Prostate gland (tissue), 2 donors: Measurements from ENCODE around the gene CTNND2.

Experiments
- POLR2A ChIP-seq: fragments of 450-650 bp; IDR thresholded peaks from one replicate; pipeline ENCODE4 v1.6.1; 2016; ENCODE audit warnings: antibody characterized with exemption, mild to moderate bottlenecking
- POLR2AphosphoS5 ChIP-seq: sonication (generic); formaldehyde crosslinking; IDR thresholded peaks from one replicate; pipeline ENCODE4 v1.6.1; 2017; ENCODE audit warnings: antibody characterized with exemption
- TF ChIP-seq, protein P1 (sequence below), 4 experiments: fragments of 200-600 bp in 2 of 4; fragments of 450-650 bp in 2 of 4; sonication (generic) in 2 of 4; IDR thresholded peaks; 1 replicate in 3 of 4; 2 replicates in 1 of 4; pipeline ENCODE4 v1.5.1; 2016 to 2019; ENCODE audit warnings: antibody characterized with exemption in 4 of 4, mild to moderate bottlenecking in 2 of 4, moderate library complexity in 2 of 4

DNA sequence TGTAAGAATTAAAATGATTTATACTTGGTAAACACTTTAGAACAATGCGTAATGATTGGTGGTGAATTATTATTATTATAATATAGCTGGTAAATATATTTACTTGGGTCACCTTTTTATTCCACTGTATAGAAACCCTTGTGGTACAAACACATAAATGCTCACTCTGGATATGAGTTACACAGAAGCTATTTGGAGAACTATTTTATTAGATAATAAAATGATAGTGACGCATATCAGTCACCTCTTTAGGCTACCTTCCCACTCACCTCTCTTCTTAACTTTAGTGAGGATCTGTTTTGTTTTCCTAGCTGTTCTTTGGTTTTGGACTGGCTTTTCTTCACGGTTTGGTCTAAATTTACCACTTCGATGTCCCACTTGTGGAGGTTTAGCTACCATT is 605.4 kb downstream of the CTNND2 start:
- no peak for TF ChIP-seq POLR2AphosphoS5
- TF ChIP-seq POLR2A: no peak
- TF ChIP-seq, protein P1, sequence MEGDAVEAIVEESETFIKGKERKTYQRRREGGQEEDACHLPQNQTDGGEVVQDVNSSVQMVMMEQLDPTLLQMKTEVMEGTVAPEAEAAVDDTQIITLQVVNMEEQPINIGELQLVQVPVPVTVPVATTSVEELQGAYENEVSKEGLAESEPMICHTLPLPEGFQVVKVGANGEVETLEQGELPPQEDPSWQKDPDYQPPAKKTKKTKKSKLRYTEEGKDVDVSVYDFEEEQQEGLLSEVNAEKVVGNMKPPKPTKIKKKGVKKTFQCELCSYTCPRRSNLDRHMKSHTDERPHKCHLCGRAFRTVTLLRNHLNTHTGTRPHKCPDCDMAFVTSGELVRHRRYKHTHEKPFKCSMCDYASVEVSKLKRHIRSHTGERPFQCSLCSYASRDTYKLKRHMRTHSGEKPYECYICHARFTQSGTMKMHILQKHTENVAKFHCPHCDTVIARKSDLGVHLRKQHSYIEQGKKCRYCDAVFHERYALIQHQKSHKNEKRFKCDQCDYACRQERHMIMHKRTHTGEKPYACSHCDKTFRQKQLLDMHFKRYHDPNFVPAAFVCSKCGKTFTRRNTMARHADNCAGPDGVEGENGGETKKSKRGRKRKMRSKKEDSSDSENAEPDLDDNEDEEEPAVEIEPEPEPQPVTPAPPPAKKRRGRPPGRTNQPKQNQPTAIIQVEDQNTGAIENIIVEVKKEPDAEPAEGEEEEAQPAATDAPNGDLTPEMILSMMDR (IDR thresholded peaks at IDR 0.05): no peak
